GM23338 (cell line): ENCODE data around the gene GRAMD2B. TPM values are rescaled to one million over a fixed set of nuclear protein-coding genes. Genes with fewer than 3 reads are reported as not detected.

Source experiments
- ATAC-seq: fragments of 200-7000 bp; cut with Tn5 transposase; 3 replicates; pipeline ENCODE4 v1.9.1; 2020
- DNase-seq: peaks from one replicate; pipeline ENCODE4 v3.0.0-alpha.2; 2015; ENCODE audit warnings: low spot score
- H2AFZ ChIP-seq: fragments of 200-600 bp; sonication (generic); 2 replicates; pipeline ENCODE4 v1.8.0; 2016; ENCODE audit warnings: antibody characterized with exemption, mild to moderate bottlenecking, moderate library complexity
- H3F3A ChIP-seq: fragments of 200-600 bp; sonication (generic); replicated peaks from 2 replicates; pipeline ENCODE4 v1.8.0; 2017; ENCODE audit warnings: antibody characterized with exemption, mixed run types, low read depth
- H3K27ac ChIP-seq: fragments of 200-600 bp; sonication (generic); 2 replicates; pipeline ENCODE4 v1.6.1; 2016; ENCODE audit warnings: low read depth
- H3K27me3 ChIP-seq: fragments of 200-600 bp; sonication (generic); 2 replicates; pipeline ENCODE4 v1.8.0; 2016; ENCODE audit warnings: mild to moderate bottlenecking, mixed run types, moderate library complexity; ENCODE audit not compliant: insufficient read depth
- H3K36me3 ChIP-seq: fragments of 200-600 bp; sonication (generic); 2 replicates; pipeline ENCODE4 v1.8.0; 2016; ENCODE audit warnings: mild to moderate bottlenecking; ENCODE audit not compliant: insufficient read depth
- H3K4me1 ChIP-seq: fragments of 200-600 bp; sonication (generic); 2 replicates; pipeline ENCODE4 v1.8.0; 2016; ENCODE audit warnings: mild to moderate bottlenecking, moderate library complexity; ENCODE audit not compliant: insufficient read depth
- H3K4me2 ChIP-seq: fragments of 200-600 bp; sonication (generic); 2 replicates; pipeline ENCODE4 v1.7.1; 2017; ENCODE audit warnings: mixed run types
- H3K4me3 ChIP-seq: fragments of 200-600 bp; sonication (generic); 2 replicates; pipeline ENCODE4 v1.6.1; 2016; ENCODE audit warnings: mixed run types
- H3K79me2 ChIP-seq: fragments of 200-600 bp; sonication (generic); replicated peaks from 2 replicates; pipeline ENCODE4 v1.8.0; 2017; ENCODE audit warnings: mild to moderate bottlenecking; ENCODE audit not compliant: insufficient read depth
- H3K9me2 ChIP-seq: fragments of 200-600 bp; sonication (generic); 2 replicates; pipeline ENCODE4 v1.8.0; 2017; ENCODE audit not compliant: insufficient read depth
- H4K20me1 ChIP-seq: fragments of 200-600 bp; sonication (generic); replicated peaks from 2 replicates; pipeline ENCODE4 v1.8.0; 2017; ENCODE audit warnings: mild to moderate bottlenecking; ENCODE audit not compliant: insufficient read depth
- H3K27ac Mint-ChIP-seq: 2 replicates; pipeline ENCODE4 v1.8.0; 2020; ENCODE audit warnings: inconsistent platforms, mild to moderate bottlenecking, moderate library complexity, mixed read lengths
- H3K27me3 Mint-ChIP-seq: 3 replicates; pipeline ENCODE4 v1.8.0; 2022; ENCODE audit warnings: low read depth, mild to moderate bottlenecking, moderate library complexity, mixed read lengths, inconsistent platforms; ENCODE audit not compliant: insufficient read depth, poor library complexity
- H3K36me3 Mint-ChIP-seq: 3 replicates; pipeline ENCODE4 v1.8.0; 2021; ENCODE audit warnings: low read depth, mild to moderate bottlenecking, inconsistent platforms, moderate library complexity, mixed read lengths
- H3K4me1 Mint-ChIP-seq: 3 replicates; pipeline ENCODE4 v1.8.0; 2020; ENCODE audit warnings: mild to moderate bottlenecking, inconsistent platforms, mixed read lengths
- H3K4me3 Mint-ChIP-seq: 3 replicates; pipeline ENCODE4 v1.8.0; 2021; ENCODE audit warnings: moderate library complexity, mild to moderate bottlenecking, inconsistent platforms, mixed read lengths
- H3K9me3 Mint-ChIP-seq: 3 replicates; pipeline ENCODE4 v1.8.0; 2020; ENCODE audit warnings: moderate library complexity, mild to moderate bottlenecking, inconsistent platforms, mixed read lengths
- CREB1 ChIP-seq: fragments of 250-450 bp; sonication (Bioruptor Pico); IDR thresholded peaks from 2 replicates; pipeline ENCODE4 v1.5.0; 2020; ENCODE audit warnings: low read depth, mild to moderate bottlenecking, moderate library complexity
- ETS1 ChIP-seq: IDR thresholded peaks from 2 replicates; pipeline ENCODE4 v1.6.1; 2016; ENCODE audit warnings: antibody characterized with exemption
- EZH2phosphoT487 ChIP-seq: fragments of 200-600 bp; sonication (generic); IDR thresholded peaks from one replicate; pipeline ENCODE4 v1.8.1; 2018; ENCODE audit warnings: antibody characterized with exemption; ENCODE audit not compliant: unreplicated experiment
- NANOG ChIP-seq: IDR thresholded peaks from 2 replicates; pipeline ENCODE4 v1.6.1; 2016; ENCODE audit warnings: antibody characterized with exemption, borderline replicate concordance
- POLR2AphosphoS5 ChIP-seq: IDR thresholded peaks from 2 replicates; pipeline ENCODE4 v1.6.1; 2016; ENCODE audit warnings: antibody characterized with exemption, low read depth
- REST ChIP-seq: IDR thresholded peaks from one replicate; pipeline ENCODE4 v1.6.1; 2018; ENCODE audit warnings: antibody characterized with exemption; ENCODE audit not compliant: unreplicated experiment
- STAT1 ChIP-seq: IDR thresholded peaks from one replicate; pipeline ENCODE4 v1.6.1; 2016; ENCODE audit warnings: antibody characterized with exemption; ENCODE audit not compliant: unreplicated experiment
- ZNF114 ChIP-seq: fragments of 250-450 bp; sonication (Bioruptor Pico); IDR thresholded peaks from 2 replicates; pipeline ENCODE4 v1.5.0; 2020; ENCODE audit warnings: mild to moderate bottlenecking, moderate library complexity
- ZNF331 ChIP-seq: fragments of 250-450 bp; sonication (Bioruptor Pico); IDR thresholded peaks from 2 replicates; pipeline ENCODE4 v1.5.0; 2020; ENCODE audit warnings: low read depth, mild to moderate bottlenecking, moderate library complexity
- ZNF462 ChIP-seq: fragments of 250-450 bp; sonication (Bioruptor Pico); IDR thresholded peaks from 2 replicates; pipeline ENCODE4 v1.5.0; 2020; ENCODE audit warnings: mild to moderate bottlenecking, moderate library complexity
- polyA plus RNA-seq: library from polyadenylated mRNA; unstranded; fragments of >200 nt; fragmentation: Nextera tagmentation; extraction: Ambion mirVana; gene quantifications from 2 replicates; pipeline ENCODE4 v1.2.1, GENCODE V29; 2016
- total RNA-seq: library from RNA; depleted of rRNA; stranded (reverse); fragments of >200 nt; shearing (Covaris generic); gene quantifications from 2 replicates; pipeline ENCODE4 v1.2.3, GENCODE V29; 2014

Gene GRAMD2B
- total and polyA plus RNA-seq, 2 experiments from 2014 or later: 9.7 to 16.9 TPM

- DNase-seq (no peak), ATAC-seq (no peak)
- TF ChIP-seq NANOG (no peak), REST (no peak), ETS1 (no peak), ZNF331 (no peak), POLR2AphosphoS5 (no peak), EZH2phosphoT487 (no peak), ZNF114 (CRISPR knock-in tag) (no peak), STAT1 (no peak)
- no peak overlapping the region for H3K4me2 ChIP-seq
- no peaks in the 10 kb centered on the region for H3K27me3 ChIP-seq
- H2AFZ ChIP-seq: no peak overlapping the region; the same call in 1 of the 2 replicates
- no peaks in the 10 kb centered on the region for H3K79me2 ChIP-seq
- no peaks in the 10 kb centered on the region for H3K36me3 Mint-ChIP-seq
- no peaks in the 10 kb centered on the region for H3K4me1 ChIP-seq
- no peaks in the 10 kb centered on the region for H3K9me3 Mint-ChIP-seq
- no peak overlapping the region for H3K27ac Mint-ChIP-seq
- H3K27ac ChIP-seq: no peak overlapping the region
- H3K4me3 ChIP-seq: no peak overlapping the region
- no peaks in the 10 kb centered on the region for H4K20me1 ChIP-seq
- H3K27me3 Mint-ChIP-seq: peaks cover 5% of the 10 kb centered on the region
- H3K36me3 ChIP-seq: no peaks in the 10 kb centered on the region
- H3K9me2 ChIP-seq: peaks cover 23% of the 10 kb centered on the region
- H3F3A ChIP-seq: no peaks in the 10 kb centered on the region
- no peak overlapping the region for H3K4me3 Mint-ChIP-seq
- H3K4me1 Mint-ChIP-seq: peaks cover 8% of the 10 kb centered on the region; the same call in 2 of the 3 replicates
Observed at GRCh38 chr5:126512451-126512850, 89.2 kb downstream of the GRAMD2B start.

- no peak overlapping the region for H3K4me3 Mint-ChIP-seq
- no peak overlapping the region for H3K4me3 ChIP-seq
- no peak overlapping the region for H3K27ac ChIP-seq
- H3K4me2 ChIP-seq: no peak overlapping the region
- peaks cover 4% of the 10 kb centered on the region for H3K27me3 Mint-ChIP-seq
- no peaks in the 10 kb centered on the region for H3K79me2 ChIP-seq
- ATAC-seq (no peak), DNase-seq (no peak)
- 0 out of 2 replicates have a peak overlapping the region, but pooled peaks have one; percentile 14 for H2AFZ ChIP-seq
- H3K27ac Mint-ChIP-seq: no peak overlapping the region
- H3K27me3 ChIP-seq: no peaks in the 10 kb centered on the region
- H3K36me3 Mint-ChIP-seq: no peaks in the 10 kb centered on the region
- H3K9me3 Mint-ChIP-seq: peaks cover 2% of the 10 kb centered on the region; the same call in 1 of the 3 replicates
- H3K4me1 ChIP-seq: no peaks in the 10 kb centered on the region
- peaks cover 23% of the 10 kb centered on the region for H3K9me2 ChIP-seq
- no peaks in the 10 kb centered on the region for H3F3A ChIP-seq
- H3K36me3 ChIP-seq: no peaks in the 10 kb centered on the region
- peaks cover 8% of the 10 kb centered on the region; the same call in 2 of the 3 replicates for H3K4me1 Mint-ChIP-seq
- no peaks in the 10 kb centered on the region for H4K20me1 ChIP-seq
- TF ChIP-seq ETS1: no peak
- TF ChIP-seq POLR2AphosphoS5: no peak
- TF ChIP-seq CREB1 (CRISPR knock-in tag): no peak
- TF ChIP-seq ZNF462 (CRISPR knock-in tag): no peak
- TF ChIP-seq ZNF331: no peak
Observed at GRCh38 chr5:126513302-126513701, 90.1 kb downstream of the GRAMD2B start.
